Measurements from ENCODE around the gene APAF1. TPM values are rescaled to one million over a fixed set of nuclear protein-coding genes. Genes with fewer than 3 reads are reported as not detected.

APAF1 gene
- total and polyA plus RNA-seq, 9 of the 15 experiments (the other 6 are each of a cell fraction or from before 2014, with no cell fraction given) = 5.1 to 15.7 (median 9.9) TPM

DNA sequence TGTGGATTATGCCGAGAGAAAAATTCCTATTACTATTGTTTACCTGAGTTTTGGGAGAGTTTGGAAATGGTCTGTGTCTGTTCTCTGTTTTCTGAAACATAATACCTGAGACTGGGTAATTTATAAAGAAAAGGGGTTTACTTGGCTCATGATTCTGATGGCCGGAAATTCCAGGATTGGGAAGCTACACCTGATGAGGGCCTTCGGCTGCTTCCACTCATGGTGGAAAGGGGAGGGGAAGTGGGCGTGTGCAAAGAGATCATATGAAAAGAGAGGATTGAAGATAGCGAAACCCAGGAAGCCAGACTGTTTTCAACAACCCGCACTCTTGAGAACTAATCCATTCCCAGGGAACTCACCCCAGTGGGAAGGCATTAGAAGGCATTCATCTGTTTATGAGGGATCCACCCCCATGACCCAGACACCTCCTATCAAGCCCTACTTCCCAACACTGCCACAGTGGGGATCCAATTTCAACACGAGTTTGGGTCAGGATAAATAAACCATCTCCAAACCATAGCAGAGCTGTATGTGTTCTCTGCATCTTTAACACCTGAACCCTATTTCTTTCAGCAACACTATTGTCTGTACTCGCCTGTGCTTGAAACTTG lies 51.1 kb downstream of the APAF1 start:
- FAIRE-seq (no peak), DNase-seq (ENCODE audit: extremely low read depth in 1 of 4, low spot score in 3 of 4) (no peak), ATAC-seq (peak; percentile 15)
- Histone ChIP-seq H3K36me3 (ENCODE audit: control insufficient read depth, insufficient read depth, low read length) (no peaks in the 10 kb centered on the region; the same call in 2 of the 3 replicates), H3K4me2 (ENCODE audit: insufficient read depth, low read length) (0 out of 2 replicates have a peak overlapping the region, but pooled peaks have one; percentile 6), H3K79me2 (ENCODE audit: control insufficient read depth, insufficient read depth, low read length) (no peaks in the 10 kb centered on the region), H3K27ac (ENCODE audit: extremely low read depth, low read depth, low read length) (no peak overlapping the region), H3K27me3 (ENCODE audit: control insufficient read depth in 2 of 2, insufficient read depth in 2 of 2, low read length in 2 of 2) (no peaks in the 10 kb centered on the region), H3K4me3 (no peak overlapping the region), H2AFZ (ENCODE audit: low read depth, low read length) (no peak overlapping the region), H3K9ac (ENCODE audit: insufficient read depth in 1 of 2, low read depth in 2 of 2, low read length in 2 of 2) (no peak overlapping the region), H3K9me3 (replicated peaks; ENCODE audit: control insufficient read depth, insufficient read depth, low read depth, low read length) (no peaks in the 10 kb centered on the region), H3K9me1 (ENCODE audit: control insufficient read depth, insufficient read depth, low read length) (no peaks in the 10 kb centered on the region), H4K20me1 (replicated peaks; ENCODE audit: control insufficient read depth, insufficient read depth, low read length) (no peaks in the 10 kb centered on the region), H3K4me1 (replicated peaks in 1 of 2; ENCODE audit: control insufficient read depth in 2 of 2, insufficient read depth in 2 of 2, low read length in 2 of 2) (peaks cover 4% of the 10 kb centered on the region in 2 experiments; a peak in 2 of 5 replicates)
- ChIA-PET POLR2A (no interaction called here), CTCF (ENCODE audit: low intra/inter-chr PET ratio) (no interaction called here)
- TF ChIP-seq ZNF507 (tag; conservative IDR thresholded peaks at IDR 0.05) = no peak
- TF ChIP-seq, protein P1, sequence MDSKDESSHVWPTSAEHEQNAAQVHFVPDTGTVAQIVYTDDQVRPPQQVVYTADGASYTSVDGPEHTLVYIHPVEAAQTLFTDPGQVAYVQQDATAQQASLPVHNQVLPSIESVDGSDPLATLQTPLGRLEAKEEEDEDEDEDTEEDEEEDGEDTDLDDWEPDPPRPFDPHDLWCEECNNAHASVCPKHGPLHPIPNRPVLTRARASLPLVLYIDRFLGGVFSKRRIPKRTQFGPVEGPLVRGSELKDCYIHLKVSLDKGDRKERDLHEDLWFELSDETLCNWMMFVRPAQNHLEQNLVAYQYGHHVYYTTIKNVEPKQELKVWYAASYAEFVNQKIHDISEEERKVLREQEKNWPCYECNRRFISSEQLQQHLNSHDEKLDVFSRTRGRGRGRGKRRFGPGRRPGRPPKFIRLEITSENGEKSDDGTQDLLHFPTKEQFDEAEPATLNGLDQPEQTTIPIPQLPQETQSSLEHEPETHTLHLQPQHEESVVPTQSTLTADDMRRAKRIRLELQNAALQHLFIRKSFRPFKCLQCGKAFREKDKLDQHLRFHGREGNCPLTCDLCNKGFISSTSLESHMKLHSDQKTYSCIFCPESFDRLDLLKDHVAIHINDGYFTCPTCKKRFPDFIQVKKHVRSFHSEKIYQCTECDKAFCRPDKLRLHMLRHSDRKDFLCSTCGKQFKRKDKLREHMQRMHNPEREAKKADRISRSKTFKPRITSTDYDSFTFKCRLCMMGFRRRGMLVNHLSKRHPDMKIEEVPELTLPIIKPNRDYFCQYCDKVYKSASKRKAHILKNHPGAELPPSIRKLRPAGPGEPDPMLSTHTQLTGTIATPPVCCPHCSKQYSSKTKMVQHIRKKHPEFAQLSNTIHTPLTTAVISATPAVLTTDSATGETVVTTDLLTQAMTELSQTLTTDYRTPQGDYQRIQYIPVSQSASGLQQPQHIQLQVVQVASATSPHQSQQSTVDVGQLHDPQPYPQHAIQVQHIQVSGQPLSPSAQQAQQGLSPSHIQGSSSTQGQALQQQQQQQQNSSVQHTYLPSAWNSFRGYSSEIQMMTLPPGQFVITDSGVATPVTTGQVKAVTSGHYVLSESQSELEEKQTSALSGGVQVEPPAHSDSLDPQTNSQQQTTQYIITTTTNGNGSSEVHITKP (IDR thresholded peaks at IDR 0.05; ENCODE audit: partially characterized antibody) = peak; percentile 84
- WGBS (ENCODE audit: insufficient coverage, low coverage, missing lambda C conversion rate) = 60% methylated on average over 8 of the region's 8 CpGs
- in situ Hi-C loops (cut with MboI) (no loop called here), intact Hi-C loops (cut with micrococcal nuclease) (loop anchor here (5.0 to 10.0 kb wide), 2 partner anchors 101 to 299 kb away; no protein-coding TSS in a partner anchor)
- BruUV-seq (replicated peaks) = no TSS peak

Measured in K562 (cell line).